NB4 (cell line): ENCODE measurements around the gene FKBP5.

Experiments used
- DNase-seq: peaks from one replicate; pipeline ENCODE4 v3.0.0; 2010; ENCODE audit warnings: low read depth
- H3K4me3 ChIP-seq: one replicate; pipeline ENCODE4 v1.5.1; 2011; ENCODE audit warnings: mild to moderate bottlenecking, low read depth, low read length, moderate library complexity
- MYC ChIP-seq: IDR thresholded peaks from 2 replicates; pipeline ENCODE4 v1.6.1; 2011; ENCODE audit warnings: low read depth, low read length
- POLR2A ChIP-seq: IDR thresholded peaks from 2 replicates; pipeline ENCODE4 v1.6.1; 2011; ENCODE audit warnings: mild to moderate bottlenecking; ENCODE audit not compliant: insufficient read length; ENCODE audit errors: extremely low read depth
- TF ChIP-seq, protein P1 (sequence below): IDR thresholded peaks from one replicate; pipeline ENCODE4 v1.5.1; 2012; ENCODE audit warnings: low read depth, low read length
- TF ChIP-seq, protein P2 (sequence below): IDR thresholded peaks from 2 replicates; pipeline ENCODE4 v1.6.1; 2011; ENCODE audit warnings: low read depth, low read length

FKBP5 gene

DNA sequence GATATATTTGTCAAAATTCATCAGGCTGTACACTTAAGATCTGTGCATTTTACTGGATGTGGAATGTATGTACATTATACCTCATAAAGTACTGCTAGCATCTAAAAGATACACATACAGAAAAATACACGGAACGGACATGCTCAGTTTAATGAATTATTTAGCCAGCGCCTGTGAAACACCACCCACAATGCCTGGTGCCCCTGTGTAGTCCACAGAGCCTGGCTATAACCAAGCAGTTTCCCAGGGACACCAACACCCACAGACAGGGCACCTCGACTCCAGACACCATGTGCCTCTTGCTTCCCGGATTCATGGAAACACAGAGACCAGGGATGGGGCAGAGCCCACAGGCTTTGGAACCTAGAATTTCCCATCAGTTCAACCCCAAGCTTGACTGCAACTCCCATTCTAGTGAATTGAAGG, 30.7 kb upstream of the FKBP5 start:
- TF ChIP-seq, protein P1, sequence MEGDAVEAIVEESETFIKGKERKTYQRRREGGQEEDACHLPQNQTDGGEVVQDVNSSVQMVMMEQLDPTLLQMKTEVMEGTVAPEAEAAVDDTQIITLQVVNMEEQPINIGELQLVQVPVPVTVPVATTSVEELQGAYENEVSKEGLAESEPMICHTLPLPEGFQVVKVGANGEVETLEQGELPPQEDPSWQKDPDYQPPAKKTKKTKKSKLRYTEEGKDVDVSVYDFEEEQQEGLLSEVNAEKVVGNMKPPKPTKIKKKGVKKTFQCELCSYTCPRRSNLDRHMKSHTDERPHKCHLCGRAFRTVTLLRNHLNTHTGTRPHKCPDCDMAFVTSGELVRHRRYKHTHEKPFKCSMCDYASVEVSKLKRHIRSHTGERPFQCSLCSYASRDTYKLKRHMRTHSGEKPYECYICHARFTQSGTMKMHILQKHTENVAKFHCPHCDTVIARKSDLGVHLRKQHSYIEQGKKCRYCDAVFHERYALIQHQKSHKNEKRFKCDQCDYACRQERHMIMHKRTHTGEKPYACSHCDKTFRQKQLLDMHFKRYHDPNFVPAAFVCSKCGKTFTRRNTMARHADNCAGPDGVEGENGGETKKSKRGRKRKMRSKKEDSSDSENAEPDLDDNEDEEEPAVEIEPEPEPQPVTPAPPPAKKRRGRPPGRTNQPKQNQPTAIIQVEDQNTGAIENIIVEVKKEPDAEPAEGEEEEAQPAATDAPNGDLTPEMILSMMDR, result no peak
- TF ChIP-seq MYC, result no peak
- TF ChIP-seq, protein P2, sequence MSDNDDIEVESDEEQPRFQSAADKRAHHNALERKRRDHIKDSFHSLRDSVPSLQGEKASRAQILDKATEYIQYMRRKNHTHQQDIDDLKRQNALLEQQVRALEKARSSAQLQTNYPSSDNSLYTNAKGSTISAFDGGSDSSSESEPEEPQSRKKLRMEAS, result no peak
- TF ChIP-seq POLR2A, result no peak
- peak overlapping the region; percentile 45 for H3K4me3 ChIP-seq
- no peak for DNase-seq

DNA sequence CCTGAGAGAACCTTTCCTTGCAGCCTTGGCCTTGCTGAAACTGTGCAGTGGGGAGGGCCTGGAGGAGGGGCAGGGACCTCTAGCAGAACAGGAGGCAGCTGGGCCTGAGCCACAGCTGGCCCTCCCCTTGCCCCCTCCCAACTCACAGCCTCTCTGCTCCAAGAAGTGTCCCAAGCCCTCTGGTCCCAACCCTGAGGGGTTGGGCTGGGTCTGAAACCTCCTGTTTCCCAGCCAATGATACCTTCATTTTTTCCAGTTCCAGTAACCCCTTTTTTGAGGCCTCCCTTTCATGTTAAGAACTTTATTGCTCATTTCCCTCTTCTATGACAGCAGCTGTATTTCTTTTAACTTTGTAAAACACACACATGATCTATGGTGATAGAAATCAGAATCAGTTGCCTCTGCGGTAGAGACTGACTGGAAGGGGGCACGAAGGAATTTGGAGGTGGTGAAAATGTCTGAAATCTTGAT, 30.2 kb upstream of the FKBP5 start:
- peak overlapping the region; percentile 45 for H3K4me3 ChIP-seq
- peak; percentile 65 for DNase-seq

DNA sequence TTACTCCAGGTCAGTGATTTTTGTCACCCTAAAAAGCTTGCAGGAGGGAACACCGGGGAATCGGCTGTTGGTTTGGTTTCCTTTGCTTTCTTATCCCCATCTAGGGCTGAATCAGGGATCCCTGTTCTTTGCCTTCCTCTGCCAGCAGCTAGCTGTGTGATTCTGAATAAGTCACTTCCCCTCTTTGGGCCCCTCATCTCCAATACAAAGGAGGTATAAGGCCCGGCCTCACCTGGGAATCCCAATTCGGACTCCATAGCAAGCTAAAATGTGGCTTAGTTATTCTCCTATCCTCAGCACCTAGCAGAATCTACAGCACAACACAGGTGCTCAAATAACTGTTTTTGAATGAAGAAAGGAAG, 29.6 kb upstream of the FKBP5 start:
- H3K4me3 ChIP-seq, result no peak overlapping the region
- no peak for TF ChIP-seq POLR2A
- TF ChIP-seq, protein P2, result no peak
- TF ChIP-seq, protein P1, result no peak
- no peak for TF ChIP-seq MYC
- DNase-seq, result no peak

More for the DNA sequence above, 30.2 kb upstream of the FKBP5 start:
- TF ChIP-seq MYC (no peak), POLR2A (no peak)
- TF ChIP-seq, protein P1, result no peak
- TF ChIP-seq, protein P2, result no peak

DNA sequence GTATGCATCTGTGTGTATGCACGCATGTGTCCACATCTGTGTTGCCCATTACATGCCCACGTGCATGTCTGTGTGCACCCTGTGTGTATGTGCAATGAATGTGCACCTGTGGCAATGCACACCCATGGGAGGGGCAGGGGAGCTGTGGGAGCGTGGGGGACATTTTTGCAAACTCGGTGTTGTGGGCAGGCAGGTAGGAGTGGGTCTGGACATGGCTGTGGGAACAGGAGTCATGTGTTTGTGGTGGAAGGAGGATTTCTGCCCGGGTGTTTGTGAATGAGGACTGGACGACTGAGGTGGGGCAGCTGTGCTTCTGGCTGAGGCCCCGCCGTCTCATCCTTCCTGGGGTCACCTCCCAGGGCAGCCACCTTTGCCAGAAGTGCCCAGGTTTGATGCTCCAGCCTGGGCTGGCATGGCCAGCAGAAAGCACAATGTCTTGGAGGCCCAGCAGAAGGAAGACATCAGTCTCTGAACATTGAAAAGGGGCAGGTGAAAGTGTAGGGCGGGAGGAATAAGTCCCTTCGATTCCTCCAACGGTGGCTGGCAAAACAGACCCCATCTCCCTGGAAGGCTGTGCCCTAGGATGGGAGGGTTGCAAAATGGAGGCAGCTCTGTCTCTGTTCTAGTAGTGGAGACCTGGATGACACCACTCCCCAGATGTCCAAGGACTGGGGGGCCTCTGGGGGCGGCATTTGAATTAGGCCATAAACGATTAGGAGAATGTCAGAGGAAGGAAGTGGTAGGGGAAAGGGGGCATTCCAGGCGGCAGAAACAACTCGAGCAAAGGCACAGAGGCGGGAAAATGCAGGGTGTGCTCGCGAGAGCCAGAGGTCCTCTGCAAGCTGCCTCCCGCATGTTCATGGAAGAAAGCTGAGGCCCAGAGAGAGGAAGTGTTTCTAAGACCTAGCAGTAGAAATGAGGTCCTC, 29.0 kb upstream of the FKBP5 start:
- TF ChIP-seq MYC, result no peak
- TF ChIP-seq, protein P2, result peak; percentile 27; the same call in 1 of the 2 replicates
- peak; percentile 60 for DNase-seq
- no peak overlapping the region for H3K4me3 ChIP-seq

DNA sequence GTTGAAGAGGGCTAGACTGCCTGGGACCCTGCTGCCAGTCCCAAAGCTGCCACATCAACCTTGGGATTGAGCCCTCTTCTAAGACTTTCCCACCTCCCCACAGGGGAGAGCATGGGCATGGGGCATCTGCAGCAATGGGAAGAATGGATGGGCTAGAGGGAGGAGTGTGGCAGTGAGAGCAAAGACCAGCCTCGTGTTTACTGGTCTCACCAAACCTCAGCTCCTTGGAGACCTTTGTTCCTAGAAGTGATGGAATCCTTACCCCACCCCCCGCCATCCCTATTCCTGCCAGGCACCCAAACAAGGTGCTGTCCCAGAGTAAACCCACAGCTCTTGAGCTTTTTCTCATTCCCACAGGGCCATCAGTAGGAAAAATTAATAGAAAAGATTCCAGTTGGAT, 28.1 kb upstream of the FKBP5 start:
- no peak for TF ChIP-seq MYC
- TF ChIP-seq, protein P2, result no peak
- no peak for TF ChIP-seq POLR2A
- TF ChIP-seq, protein P1, result no peak
- DNase-seq, result no peak
- H3K4me3 ChIP-seq, result no peak overlapping the region

DNA sequence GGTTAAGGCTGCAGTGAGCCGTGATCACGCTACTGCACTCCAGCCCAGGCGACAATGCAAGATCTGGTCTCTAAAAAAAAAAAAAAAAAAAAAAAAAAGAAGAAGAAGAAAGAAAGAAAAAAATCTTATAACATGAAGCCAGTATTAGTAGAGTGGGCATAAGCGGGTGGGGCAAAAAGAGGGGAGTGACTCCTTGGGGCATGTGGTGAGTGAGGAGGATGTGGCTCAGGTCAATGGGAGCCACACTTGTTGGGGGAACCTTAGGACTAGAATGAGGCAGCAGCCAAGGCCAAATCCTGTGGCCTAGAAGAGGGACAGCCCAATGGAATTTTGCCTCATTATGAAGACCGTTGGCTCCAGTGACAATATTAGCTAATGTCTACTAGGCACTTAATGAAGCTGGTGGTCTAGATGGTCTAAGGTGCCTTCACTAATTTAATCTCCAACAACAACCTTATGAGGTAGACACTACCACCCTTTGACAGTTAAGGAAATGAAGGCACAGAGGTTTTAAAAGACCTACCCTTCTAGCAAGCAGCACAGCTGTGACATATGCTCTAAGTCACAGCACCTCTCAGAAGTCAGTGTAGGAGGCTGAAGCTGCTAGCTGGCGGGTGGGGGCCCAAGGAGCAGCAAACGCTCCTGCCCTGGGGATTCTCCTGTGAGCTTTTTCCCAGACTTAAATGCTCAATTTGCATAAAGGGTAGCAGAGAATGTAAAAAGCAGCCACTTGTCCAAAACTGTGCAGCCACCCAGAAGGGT, 24.5 kb upstream of the FKBP5 start:
- TF ChIP-seq MYC, result no peak
- TF ChIP-seq, protein P2, result no peak
- no peak for TF ChIP-seq POLR2A
- TF ChIP-seq, protein P1, result no peak
- no peak overlapping the region for H3K4me3 ChIP-seq
- DNase-seq, result peak; percentile 45
